B cell (primary cell): Measurements from ENCODE around the gene KRT23.

Experiments used
- CTCF ChIP-seq: fragments of 200-600 bp; IDR thresholded peaks from one replicate; pipeline ENCODE4 v1.8.0; 2022; ENCODE audit warnings: antibody characterized with exemption, mild to moderate bottlenecking
- EZH2 ChIP-seq: IDR thresholded peaks from 2 replicates; pipeline ENCODE4 v1.6.1; 2012; ENCODE audit warnings: borderline replicate concordance, low read depth, mild to moderate bottlenecking, moderate library complexity, low read length; ENCODE audit not compliant: insufficient read depth, poor library complexity, severe bottlenecking

GRCh38 chr17:40900809-40901356 lies 36.6 kb downstream of the KRT23 start:
- TF ChIP-seq EZH2 (no peak), CTCF (no peak)
